ENCODE data around the gene KCNJ13.

KCNJ13 gene

GRCh38 chr2:232794981-232795380 is 18.6 kb upstream of the KCNJ13 start:
- no peak overlapping the region for H3K4me3 ChIP-seq (ENCODE audit: insufficient read depth, low read depth, low read length)
- H3K27ac ChIP-seq (ENCODE audit: insufficient read depth, low read depth, low read length, poor library complexity, severe bottlenecking), result no peak overlapping the region
- peaks cover 20% of the 10 kb centered on the region for H3K36me3 ChIP-seq (ENCODE audit: control insufficient read depth, insufficient read depth, low read length)
- H3K27me3 ChIP-seq (ENCODE audit: control insufficient read depth, insufficient read depth, low read length, poor library complexity, severe bottlenecking), result no peaks in the 10 kb centered on the region
- no peaks in the 10 kb centered on the region for H3K4me1 ChIP-seq (ENCODE audit: control insufficient read depth, insufficient read depth, low read length)
- no peaks in the 10 kb centered on the region for H3K9me3 ChIP-seq (ENCODE audit: control insufficient read depth, low read length)
- WGBS, 2 experiments, result 100% methylated on average over 1 of the region's 1 CpG

DNA sequence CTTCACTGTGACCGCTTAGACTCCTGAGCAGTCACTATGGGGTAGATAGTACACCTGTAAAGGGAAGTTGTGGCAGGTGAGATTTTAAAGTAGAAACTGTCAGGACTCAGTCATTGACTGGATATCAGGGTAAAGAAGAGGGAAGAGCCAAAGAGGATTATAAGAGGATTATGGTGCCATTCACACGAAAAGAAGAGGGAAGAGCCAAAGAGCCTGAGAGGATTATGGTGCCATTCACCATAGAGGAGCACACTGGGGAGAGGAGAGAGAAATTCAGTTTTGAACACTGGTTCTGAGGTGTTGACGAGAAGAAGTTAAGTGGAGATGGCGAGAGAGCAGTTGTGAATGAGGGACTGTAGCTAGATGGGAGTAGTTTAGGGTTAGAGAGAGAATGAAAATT is 16.9 kb upstream of the KCNJ13 start:
- no peak overlapping the region for H3K4me3 ChIP-seq (ENCODE audit: insufficient read depth, low read depth, low read length)
- H3K27ac ChIP-seq (ENCODE audit: insufficient read depth, low read depth, low read length, poor library complexity, severe bottlenecking), result peak overlapping the region; percentile 3
- H3K27me3 ChIP-seq (ENCODE audit: control insufficient read depth, insufficient read depth, low read length, poor library complexity, severe bottlenecking), result no peaks in the 10 kb centered on the region
- WGBS, 2 experiments, result 54 to 69% methylated on average over 4 of the region's 4 CpGs
- H3K4me1 ChIP-seq (ENCODE audit: control insufficient read depth, insufficient read depth, low read length), result no peaks in the 10 kb centered on the region
- peaks cover 20% of the 10 kb centered on the region for H3K36me3 ChIP-seq (ENCODE audit: control insufficient read depth, insufficient read depth, low read length)
- H3K9me3 ChIP-seq (ENCODE audit: control insufficient read depth, low read length), result no peaks in the 10 kb centered on the region

GRCh38 chr2:232791518-232791917 is 15.2 kb upstream of the KCNJ13 start:
- H3K9me3 ChIP-seq (ENCODE audit: control insufficient read depth, low read length), result no peaks in the 10 kb centered on the region
- 97 to 98% methylated on average over 4 of the region's 4 CpGs for WGBS, 2 experiments
- H3K4me3 ChIP-seq (ENCODE audit: insufficient read depth, low read depth, low read length), result no peak overlapping the region
- no peaks in the 10 kb centered on the region for H3K27me3 ChIP-seq (ENCODE audit: control insufficient read depth, insufficient read depth, low read length, poor library complexity, severe bottlenecking)
- H3K27ac ChIP-seq (ENCODE audit: insufficient read depth, low read depth, low read length, poor library complexity, severe bottlenecking), result no peak overlapping the region
- H3K36me3 ChIP-seq (ENCODE audit: control insufficient read depth, insufficient read depth, low read length), result peaks cover 24% of the 10 kb centered on the region
- no peaks in the 10 kb centered on the region for H3K4me1 ChIP-seq (ENCODE audit: control insufficient read depth, insufficient read depth, low read length)

DNA sequence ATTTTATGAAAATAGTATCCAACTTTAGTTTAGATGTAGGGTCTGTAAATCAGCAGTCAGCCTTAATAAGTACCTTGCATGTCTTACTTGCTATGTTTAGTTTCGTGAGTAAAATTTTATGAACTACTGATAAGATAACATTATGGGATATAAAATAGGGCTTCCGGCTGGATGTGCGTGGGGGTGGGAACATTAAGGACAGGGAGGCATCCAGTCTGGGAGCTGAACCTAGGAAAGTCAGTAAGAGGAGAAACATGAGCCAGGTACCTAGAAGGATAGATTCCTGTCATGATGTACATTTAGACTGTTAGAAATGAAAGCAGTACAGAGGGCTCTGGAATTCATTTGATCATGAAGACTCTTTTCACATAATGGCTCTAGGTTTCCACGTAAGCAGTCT is 12.7 kb upstream of the KCNJ13 start:
- H3K4me1 ChIP-seq (ENCODE audit: control insufficient read depth, insufficient read depth, low read length), result no peaks in the 10 kb centered on the region
- WGBS, 2 experiments, result 94 to 98% methylated on average over 4 of the region's 4 CpGs
- no peaks in the 10 kb centered on the region for H3K9me3 ChIP-seq (ENCODE audit: control insufficient read depth, low read length)
- no peaks in the 10 kb centered on the region for H3K27me3 ChIP-seq (ENCODE audit: control insufficient read depth, insufficient read depth, low read length, poor library complexity, severe bottlenecking)
- H3K27ac ChIP-seq (ENCODE audit: insufficient read depth, low read depth, low read length, poor library complexity, severe bottlenecking), result no peak overlapping the region
- H3K36me3 ChIP-seq (ENCODE audit: control insufficient read depth, insufficient read depth, low read length), result peaks cover 18% of the 10 kb centered on the region
- no peak overlapping the region for H3K4me3 ChIP-seq (ENCODE audit: insufficient read depth, low read depth, low read length)

- Histone ChIP-seq H3K36me3 (ENCODE audit: control insufficient read depth, insufficient read depth, low read length) (peaks cover 18% of the 10 kb centered on the region), H3K27ac (ENCODE audit: insufficient read depth, low read depth, low read length, poor library complexity, severe bottlenecking) (no peak overlapping the region), H3K4me1 (ENCODE audit: control insufficient read depth, insufficient read depth, low read length) (no peaks in the 10 kb centered on the region), H3K4me3 (ENCODE audit: insufficient read depth, low read depth, low read length) (no peak overlapping the region), H3K9me3 (ENCODE audit: control insufficient read depth, low read length) (no peaks in the 10 kb centered on the region), H3K27me3 (ENCODE audit: control insufficient read depth, insufficient read depth, low read length, poor library complexity, severe bottlenecking) (no peaks in the 10 kb centered on the region)
Observed at GRCh38 chr2:232787806-232788205, 11.4 kb upstream of the KCNJ13 start.

GRCh38 chr2:232783278-232783677 is 6.9 kb upstream of the KCNJ13 start:
- Histone ChIP-seq H3K27me3 (ENCODE audit: control insufficient read depth, insufficient read depth, low read length, poor library complexity, severe bottlenecking) (no peaks in the 10 kb centered on the region), H3K9me3 (ENCODE audit: control insufficient read depth, low read length) (no peaks in the 10 kb centered on the region), H3K4me1 (ENCODE audit: control insufficient read depth, insufficient read depth, low read length) (no peaks in the 10 kb centered on the region), H3K4me3 (ENCODE audit: insufficient read depth, low read depth, low read length) (no peak overlapping the region), H3K27ac (ENCODE audit: insufficient read depth, low read depth, low read length, poor library complexity, severe bottlenecking) (no peak overlapping the region), H3K36me3 (ENCODE audit: control insufficient read depth, insufficient read depth, low read length) (peaks cover 8% of the 10 kb centered on the region)

- Histone ChIP-seq H3K9me3 (ENCODE audit: control insufficient read depth, low read length) (no peaks in the 10 kb centered on the region), H3K27me3 (ENCODE audit: control insufficient read depth, insufficient read depth, low read length, poor library complexity, severe bottlenecking) (no peaks in the 10 kb centered on the region), H3K4me1 (ENCODE audit: control insufficient read depth, insufficient read depth, low read length) (peaks cover 9% of the 10 kb centered on the region), H3K27ac (ENCODE audit: insufficient read depth, low read depth, low read length, poor library complexity, severe bottlenecking) (no peak overlapping the region), H3K36me3 (ENCODE audit: control insufficient read depth, insufficient read depth, low read length) (no peaks in the 10 kb centered on the region), H3K4me3 (ENCODE audit: insufficient read depth, low read depth, low read length) (no peak overlapping the region)
Observed at GRCh38 chr2:232781765-232782164, 5.4 kb upstream of the KCNJ13 start.

DNA sequence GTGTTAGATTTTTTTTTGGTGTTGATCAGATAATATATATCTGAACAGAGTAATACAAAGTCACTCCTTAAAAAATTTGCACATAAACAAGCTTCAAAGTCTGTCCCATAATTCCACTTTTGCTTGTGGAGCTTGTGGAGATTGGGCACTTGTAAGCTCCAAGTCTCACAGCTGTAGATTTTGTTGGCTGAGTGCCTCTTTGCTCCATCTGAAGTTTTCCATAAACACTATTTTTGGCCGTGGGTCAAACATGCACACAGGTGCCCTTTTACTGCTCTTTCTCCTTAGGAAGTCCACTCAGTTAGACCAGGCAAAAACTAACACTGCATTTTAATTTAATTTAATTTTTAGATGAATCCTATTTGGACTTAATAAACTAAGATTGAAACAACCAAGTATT is 3.6 kb upstream of the KCNJ13 start:
- Histone ChIP-seq H3K4me1 (ENCODE audit: control insufficient read depth, insufficient read depth, low read length) (peaks cover 15% of the 10 kb centered on the region), H3K27ac (ENCODE audit: insufficient read depth, low read depth, low read length, poor library complexity, severe bottlenecking) (no peak overlapping the region), H3K9me3 (ENCODE audit: control insufficient read depth, low read length) (no peaks in the 10 kb centered on the region), H3K27me3 (ENCODE audit: control insufficient read depth, insufficient read depth, low read length, poor library complexity, severe bottlenecking) (no peaks in the 10 kb centered on the region), H3K36me3 (ENCODE audit: control insufficient read depth, insufficient read depth, low read length) (no peaks in the 10 kb centered on the region), H3K4me3 (ENCODE audit: insufficient read depth, low read depth, low read length) (no peak overlapping the region)
- 89 to 100% methylated on average over 1 of the region's 1 CpG for WGBS, 2 experiments

GRCh38 chr2:232779465-232779864 is 3.1 kb upstream of the KCNJ13 start:
- Histone ChIP-seq H3K27me3 (ENCODE audit: control insufficient read depth, insufficient read depth, low read length, poor library complexity, severe bottlenecking) (no peaks in the 10 kb centered on the region), H3K4me3 (ENCODE audit: insufficient read depth, low read depth, low read length) (no peak overlapping the region), H3K4me1 (ENCODE audit: control insufficient read depth, insufficient read depth, low read length) (peaks cover 15% of the 10 kb centered on the region), H3K27ac (ENCODE audit: insufficient read depth, low read depth, low read length, poor library complexity, severe bottlenecking) (no peak overlapping the region), H3K36me3 (ENCODE audit: control insufficient read depth, insufficient read depth, low read length) (no peaks in the 10 kb centered on the region), H3K9me3 (ENCODE audit: control insufficient read depth, low read length) (no peaks in the 10 kb centered on the region)
- WGBS, 2 experiments, result 93 to 97% methylated on average over 3 of the region's 3 CpGs

DNA sequence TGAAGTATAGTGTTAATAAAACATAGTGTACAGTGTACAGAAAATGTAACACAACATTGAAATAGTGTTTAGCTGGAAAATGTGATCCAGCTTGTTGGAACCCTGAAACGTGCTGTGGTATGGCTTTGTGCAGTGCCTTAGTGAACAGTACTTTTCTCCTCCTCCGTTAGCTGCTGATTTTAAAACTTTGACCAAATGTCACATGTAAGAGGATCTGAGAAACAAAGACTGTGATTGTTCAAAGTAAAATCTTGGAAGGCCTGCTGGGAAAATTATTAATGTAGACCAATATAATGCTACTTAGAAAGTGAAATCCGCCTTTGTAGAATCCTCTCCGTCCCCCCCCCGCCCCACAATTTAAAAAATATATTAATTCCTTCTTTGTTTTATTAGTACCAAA is 911 bp upstream of the KCNJ13 start:
- WGBS, 2 experiments, result 87 to 98% methylated on average over 2 to 3 of the region's 5 CpGs
- no peaks in the 10 kb centered on the region for H3K9me3 ChIP-seq (ENCODE audit: control insufficient read depth, low read length)
- H3K36me3 ChIP-seq (ENCODE audit: control insufficient read depth, insufficient read depth, low read length), result no peaks in the 10 kb centered on the region
- H3K27ac ChIP-seq (ENCODE audit: insufficient read depth, low read depth, low read length, poor library complexity, severe bottlenecking), result no peak overlapping the region
- peaks cover 15% of the 10 kb centered on the region for H3K4me1 ChIP-seq (ENCODE audit: control insufficient read depth, insufficient read depth, low read length)
- H3K27me3 ChIP-seq (ENCODE audit: control insufficient read depth, insufficient read depth, low read length, poor library complexity, severe bottlenecking), result no peaks in the 10 kb centered on the region
- H3K4me3 ChIP-seq (ENCODE audit: insufficient read depth, low read depth, low read length), result no peak overlapping the region

DNA sequence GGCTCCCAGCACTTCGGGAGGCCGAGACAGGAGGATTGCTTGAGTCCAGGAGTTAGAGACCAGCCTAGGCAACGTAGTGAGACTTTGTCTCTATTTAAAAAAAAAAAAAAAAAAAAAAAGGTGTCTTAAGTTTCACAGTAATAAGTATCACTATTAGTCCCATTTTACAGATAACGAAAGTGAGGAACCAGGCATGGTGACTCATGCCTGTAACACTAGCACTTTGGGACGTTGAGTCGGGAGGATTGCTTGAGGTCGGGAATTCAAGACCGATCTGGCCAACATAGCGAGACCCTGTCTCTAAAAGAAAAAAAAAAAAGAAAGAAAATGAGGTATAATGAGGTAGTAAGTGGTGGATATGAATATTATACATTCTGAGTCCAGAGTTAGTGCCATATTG is 2.5 kb downstream of the KCNJ13 start:
- H3K4me1 ChIP-seq (ENCODE audit: control insufficient read depth, insufficient read depth, low read length), result peaks cover 15% of the 10 kb centered on the region
- 94 to 96% methylated on average over 9 of the region's 9 CpGs for WGBS, 2 experiments
- no peaks in the 10 kb centered on the region for H3K36me3 ChIP-seq (ENCODE audit: control insufficient read depth, insufficient read depth, low read length)
- H3K9me3 ChIP-seq (ENCODE audit: control insufficient read depth, low read length), result no peaks in the 10 kb centered on the region
- no peak overlapping the region for H3K4me3 ChIP-seq (ENCODE audit: insufficient read depth, low read depth, low read length)
- H3K27ac ChIP-seq (ENCODE audit: insufficient read depth, low read depth, low read length, poor library complexity, severe bottlenecking), result no peak overlapping the region
- no peaks in the 10 kb centered on the region for H3K27me3 ChIP-seq (ENCODE audit: control insufficient read depth, insufficient read depth, low read length, poor library complexity, severe bottlenecking)

All from ectodermal cell (in vitro differentiated cells).